KMS-11 (cell line): ENCODE results near the gene TMEM108.

ENCODE experiments used
- H2AFZ ChIP-seq: fragments of 200-600 bp; sonication (generic); 2 replicates; pipeline ENCODE4 v1.6.1; 2016; ENCODE audit warnings: antibody characterized with exemption, mixed run types, low read depth
- H3K27ac ChIP-seq: fragments of 200-600 bp; sonication (generic); 2 replicates; pipeline ENCODE4 v1.6.1; 2016; ENCODE audit warnings: mild to moderate bottlenecking, mixed run types
- H3K27me3 ChIP-seq: fragments of 200-600 bp; sonication (generic); 2 replicates; pipeline ENCODE4 v1.6.1; 2017; ENCODE audit warnings: mild to moderate bottlenecking, low read depth, mixed run types, moderate library complexity; ENCODE audit not compliant: insufficient read depth
- H3K36me3 ChIP-seq: fragments of 200-600 bp; sonication (generic); 2 replicates; pipeline ENCODE4 v1.6.1; 2017; ENCODE audit warnings: mild to moderate bottlenecking, mixed run types; ENCODE audit not compliant: insufficient read depth
- H3K4me1 ChIP-seq: fragments of 200-600 bp; sonication (generic); 2 replicates; pipeline ENCODE4 v1.6.1; 2016; ENCODE audit warnings: mild to moderate bottlenecking, low read depth, mixed run types; ENCODE audit not compliant: poor library complexity, severe bottlenecking
- H3K4me2 ChIP-seq: fragments of 200-600 bp; sonication (generic); 2 replicates; pipeline ENCODE4 v1.7.0; 2016; ENCODE audit warnings: mild to moderate bottlenecking, mixed run types
- H3K4me3 ChIP-seq: fragments of 200-600 bp; sonication (generic); IDR thresholded peaks from 2 replicates; pipeline ENCODE4 v1.6.1; 2017; ENCODE audit warnings: low read depth, low read length, mixed read lengths; ENCODE audit not compliant: insufficient read depth
- H3K79me2 ChIP-seq: fragments of 200-600 bp; sonication (generic); 2 replicates; pipeline ENCODE4 v1.6.1; 2016; ENCODE audit warnings: low read depth, mixed run types; ENCODE audit not compliant: insufficient read depth
- H3K9ac ChIP-seq: fragments of 200-600 bp; sonication (generic); 2 replicates; pipeline ENCODE4 v1.6.1; 2016; ENCODE audit warnings: mild to moderate bottlenecking, mixed run types
- H4K20me1 ChIP-seq: fragments of 200-600 bp; sonication (generic); 2 replicates; pipeline ENCODE4 v1.6.1; 2016; ENCODE audit warnings: mild to moderate bottlenecking, mixed run types; ENCODE audit not compliant: insufficient read depth
- CTCF ChIP-seq: fragments of 200-600 bp; sonication (generic); conservative IDR thresholded peaks from 2 replicates; pipeline ENCODE4 v1.6.1; 2017; ENCODE audit warnings: low read depth, mild to moderate bottlenecking, antibody characterized with exemption, low read length, moderate library complexity, mixed read lengths

TMEM108 gene

GRCh38 chr3:133152681-133153220, 114.6 kb downstream of the TMEM108 start:
- H3K36me3 ChIP-seq: no peaks in the 10 kb centered on the region
- H3K79me2 ChIP-seq: no peaks in the 10 kb centered on the region
- no peak for TF ChIP-seq CTCF
- no peak overlapping the region for H3K4me3 ChIP-seq
- H3K9ac ChIP-seq: no peak overlapping the region
- no peaks in the 10 kb centered on the region for H4K20me1 ChIP-seq
- no peak overlapping the region for H3K4me2 ChIP-seq
- no peak overlapping the region for H2AFZ ChIP-seq
- H3K27ac ChIP-seq: no peak overlapping the region
- no peaks in the 10 kb centered on the region for H3K27me3 ChIP-seq
- H3K4me1 ChIP-seq: no peaks in the 10 kb centered on the region

- TF ChIP-seq CTCF: no peak
- Histone ChIP-seq H3K4me1 (no peaks in the 10 kb centered on the region), H3K9ac (no peak overlapping the region), H3K36me3 (no peaks in the 10 kb centered on the region), H4K20me1 (no peaks in the 10 kb centered on the region), H2AFZ (no peak overlapping the region), H3K4me3 (no peak overlapping the region), H3K27me3 (no peaks in the 10 kb centered on the region), H3K4me2 (no peak overlapping the region), H3K79me2 (no peaks in the 10 kb centered on the region), H3K27ac (no peak overlapping the region)
Measured at GRCh38 chr3:133153382-133153781, 115.2 kb downstream of the TMEM108 start.

GRCh38 chr3:133157716-133158115, 119.5 kb downstream of the TMEM108 start:
- no peak overlapping the region for H3K9ac ChIP-seq
- H3K36me3 ChIP-seq: no peaks in the 10 kb centered on the region
- no peaks in the 10 kb centered on the region for H3K4me1 ChIP-seq
- H3K27ac ChIP-seq: no peak overlapping the region
- no peaks in the 10 kb centered on the region for H4K20me1 ChIP-seq
- no peak for TF ChIP-seq CTCF
- H3K4me3 ChIP-seq: no peak overlapping the region
- no peaks in the 10 kb centered on the region for H3K27me3 ChIP-seq
- no peaks in the 10 kb centered on the region for H3K79me2 ChIP-seq
- H3K4me2 ChIP-seq: no peak overlapping the region
- no peak overlapping the region for H2AFZ ChIP-seq

GRCh38 chr3:133158686-133159085, 120.5 kb downstream of the TMEM108 start:
- Histone ChIP-seq H3K4me2 (no peak overlapping the region), H3K4me3 (no peak overlapping the region), H3K27ac (no peak overlapping the region), H3K4me1 (no peaks in the 10 kb centered on the region), H4K20me1 (no peaks in the 10 kb centered on the region), H3K27me3 (no peaks in the 10 kb centered on the region), H2AFZ (no peak overlapping the region), H3K36me3 (no peaks in the 10 kb centered on the region), H3K9ac (no peak overlapping the region), H3K79me2 (no peaks in the 10 kb centered on the region)
- no peak for TF ChIP-seq CTCF
